IMR-90 (cell line): Measurements from ENCODE around the gene SLC22A15. TPM values are rescaled to one million over a fixed set of nuclear protein-coding genes. Genes with fewer than 3 reads are reported as not detected.

ENCODE experiments used
- ATAC-seq: fragments of 200-7000 bp; cut with Tn5 transposase; 2 replicates; pipeline ENCODE4 v1.9.1; 2020; ENCODE audit warnings: low read depth, mild to moderate bottlenecking, moderate library complexity
- BruUV-seq: library from RNA; stranded (reverse); fragments of 400-500 nt; replicated peaks from 2 replicates; lab custom pipeline; 2021; lab: Mats Ljungman, UMichigan
- CTCF ChIA-PET: fragments of 300-600 bp; formaldehyde crosslinking; extraction: SDS; loops from one replicate; lab custom pipeline; 2021; ENCODE audit warnings: antibody characterized with exemption; lab: Yijun Ruan, JAX
- POLR2A ChIA-PET: fragments of 300-600 bp; sonication (Branson Sonifier 250); formaldehyde crosslinking; loops from one replicate; lab custom pipeline; 2022; ENCODE audit warnings: antibody characterized with exemption; ENCODE audit not compliant: unreplicated experiment; lab: Charles Lee
- DNase-seq: peaks from one replicate; pipeline ENCODE4 v3.0.0; 2013
- H2AFZ ChIP-seq: replicated peaks from 2 replicates; pipeline ENCODE3; 2013; ENCODE audit warnings: low read length, mild to moderate bottlenecking; ENCODE audit not compliant: poor library complexity
- H2AK5ac ChIP-seq: 2 replicates; pipeline ENCODE4 v1.6.1; 2013; ENCODE audit warnings: low read depth, low read length, inconsistent platforms
- H2AK9ac ChIP-seq: replicated peaks from 2 replicates; pipeline ENCODE3; 2013; ENCODE audit warnings: mild to moderate bottlenecking, low read depth, low read length, moderate library complexity; ENCODE audit not compliant: poor library complexity
- H2BK120ac ChIP-seq: 2 replicates; pipeline ENCODE4 v1.6.1; 2013; ENCODE audit warnings: low read depth, low read length, inconsistent platforms
- H2BK15ac ChIP-seq: 3 replicates; pipeline ENCODE4 v1.6.1; 2013; ENCODE audit warnings: low read depth, low read length, inconsistent platforms
- H2BK20ac ChIP-seq: 2 replicates; pipeline ENCODE4 v1.6.1; 2013; ENCODE audit warnings: low read depth, mild to moderate bottlenecking, inconsistent platforms, low read length, moderate library complexity
- H2BK5ac ChIP-seq: 2 replicates; pipeline ENCODE4 v1.6.1; 2013; ENCODE audit warnings: mild to moderate bottlenecking, low read depth, low read length, inconsistent platforms; ENCODE audit not compliant: poor library complexity, severe bottlenecking
- H3K14ac ChIP-seq: replicated peaks from 2 replicates; pipeline ENCODE4 v1.6.1; 2013; ENCODE audit warnings: low read depth, low read length, inconsistent platforms
- H3K18ac ChIP-seq: 2 replicates; pipeline ENCODE4 v1.6.1; 2013; ENCODE audit warnings: low read depth, low read length, control low read depth
- H3K23ac ChIP-seq: 2 replicates; pipeline ENCODE4 v1.6.1; 2013; ENCODE audit warnings: low read depth, low read length, inconsistent platforms
- H3K27ac ChIP-seq: 2 replicates; pipeline ENCODE4 v1.5.1; 2013; ENCODE audit warnings: mild to moderate bottlenecking, control low read depth, low read length; ENCODE audit not compliant: insufficient read depth
- H3K27me3 ChIP-seq: 2 replicates; pipeline ENCODE4 v1.6.1; 2013; ENCODE audit warnings: low read length; ENCODE audit not compliant: control insufficient read depth, insufficient read depth
- H3K36me3 ChIP-seq: 2 replicates; pipeline ENCODE4 v1.6.1; 2013; ENCODE audit warnings: low read length, mixed read lengths; ENCODE audit not compliant: control insufficient read depth, insufficient read depth
- H3K4ac ChIP-seq: 2 replicates; pipeline ENCODE4 v1.6.1; 2013; ENCODE audit warnings: low read depth, low read length, inconsistent platforms
- H3K4me1 ChIP-seq: 2 replicates; pipeline ENCODE4 v1.6.1; 2013; ENCODE audit warnings: low read length, mixed read lengths; ENCODE audit not compliant: control insufficient read depth, insufficient read depth
- H3K4me2 ChIP-seq: 2 replicates; pipeline ENCODE4 v1.6.1; 2013; ENCODE audit warnings: low read depth, mild to moderate bottlenecking, control low read depth, low read length, moderate library complexity
- H3K4me3 ChIP-seq: 2 replicates; pipeline ENCODE4 v1.5.1; 2013; ENCODE audit warnings: low read depth, mild to moderate bottlenecking, control low read depth, low read length, moderate library complexity; ENCODE audit not compliant: insufficient read depth
- H3K56ac ChIP-seq: 2 replicates; pipeline ENCODE4 v1.6.1; 2013; ENCODE audit warnings: low read length, inconsistent platforms; ENCODE audit not compliant: insufficient read depth; ENCODE audit errors: extremely low read depth
- H3K79me1 ChIP-seq, 2 experiments: 2 replicates each; pipeline ENCODE4 v1.6.1; 2013; ENCODE audit warnings: low read length in 2 of 2, inconsistent platforms in 1 of 2, low read depth in 1 of 2
- H3K9ac ChIP-seq: 2 replicates; pipeline ENCODE4 v1.6.1; 2013; ENCODE audit warnings: low read depth, low read length, control low read depth
- H3K9me1 ChIP-seq: 2 replicates; pipeline ENCODE4 v1.6.1; 2013; ENCODE audit warnings: low read length, inconsistent platforms; ENCODE audit not compliant: insufficient read depth
- H3K9me3 ChIP-seq: 2 replicates; pipeline ENCODE4 v1.6.1; 2013; ENCODE audit warnings: low read length; ENCODE audit not compliant: control insufficient read depth, insufficient read depth
- H4K20me1 ChIP-seq: 2 replicates; pipeline ENCODE4 v1.6.1; 2013; ENCODE audit warnings: low read length, inconsistent platforms; ENCODE audit not compliant: insufficient read depth
- H4K5ac ChIP-seq: 2 replicates; pipeline ENCODE4 v1.6.1; 2013; ENCODE audit warnings: mild to moderate bottlenecking, low read depth, low read length, control low read depth
- H4K8ac ChIP-seq, 2 experiments: 2 replicates each; pipeline ENCODE4 v1.6.1; 2013; ENCODE audit warnings: low read depth in 2 of 2, low read length in 2 of 2, control low read depth in 1 of 2, inconsistent platforms in 1 of 2
- H4K91ac ChIP-seq: 2 replicates; pipeline ENCODE4 v1.6.1; 2013; ENCODE audit warnings: low read depth, low read length, inconsistent platforms; ENCODE audit not compliant: insufficient read depth
- CEBPB ChIP-seq: IDR thresholded peaks from 2 replicates; pipeline ENCODE4 v1.6.1; 2012; ENCODE audit warnings: low read depth, low read length, improper control_type of control experiment
- RCOR1 ChIP-seq: IDR thresholded peaks from 2 replicates; pipeline ENCODE4 v1.6.1; 2012; ENCODE audit warnings: mild to moderate bottlenecking, low read length, improper control_type of control experiment; ENCODE audit not compliant: insufficient replicate concordance
- WGBS, 2 experiments: methylation state at CpG; one replicate each; pipeline versions ENCODE4 v1.1.5 to v1.1.7; 2013; ENCODE audit warnings: missing lambda C conversion rate in 2 of 2; ENCODE audit not compliant: insufficient read length in 1 of 2; ENCODE audit errors: extremely low coverage in 2 of 2; 5-methylcytosine and 5-hydroxymethylcytosine counted together
- dilution Hi-C: fragments of 300-500 bp; cut with HindIII; formaldehyde crosslinking; loops from one replicate; pipeline ENCODE4 v1.14.3; 2018; ENCODE audit warnings: low sequenced_read_pairs; ENCODE audit not compliant: unreplicated experiment
- in situ Hi-C: fragments of 300-500 bp; cut with MboI; formaldehyde crosslinking; loops from 3 replicates; pipeline ENCODE4 v1.14.3; 2019; ENCODE audit warnings: low sequenced_read_pairs, inconsistent platforms, mixed read lengths
- intact Hi-C: fragments of 100-400 bp; cut with micrococcal nuclease; formaldehyde crosslinking; loops from 2 replicates; pipeline ENCODE4 v1.10.0; 2022
- polyA plus RNA-seq, 3 experiments: library from polyadenylated mRNA; depleted of rRNA; stranded (reverse); fragments of >200 nt; gene quantifications; 2 replicates each; pipeline ENCODE4 v1.2.3, GENCODE V29; 2012; ENCODE audit warnings: low replicate concordance in 1 of 3
- total RNA-seq: library from RNA; depleted of rRNA; stranded (reverse); fragments of >200 nt; gene quantifications from 2 replicates; pipeline ENCODE4 v1.2.3, GENCODE V29; 2012

SLC22A15 gene
- total and polyA plus RNA-seq, 2 of the 4 experiments (the other 2 are of a cell fraction), result under 0.01 to 0.02 TPM

GRCh38 chr1:116066868-116067565 lies 90.7 kb downstream of the SLC22A15 start:
- peak overlapping the region; percentile 79 for H2BK120ac ChIP-seq
- peak overlapping the region in 1 of 2 experiments; percentile 32; a peak in 2 of 4 replicates for H4K8ac ChIP-seq
- H4K5ac ChIP-seq, result no peak overlapping the region
- H2AFZ ChIP-seq, result no peak overlapping the region
- no peaks in the 10 kb centered on the region for H3K79me1 ChIP-seq
- H3K4ac ChIP-seq, result peak overlapping the region; percentile 66
- H3K36me3 ChIP-seq, result no peaks in the 10 kb centered on the region
- peak overlapping the region; percentile 74 for H2BK20ac ChIP-seq
- dilution Hi-C loops, result no loop called here
- H2AK5ac ChIP-seq, result no peak overlapping the region
- H3K27me3 ChIP-seq, result no peaks in the 10 kb centered on the region
- H3K4me2 ChIP-seq, result no peak overlapping the region
- no peak overlapping the region for H2BK5ac ChIP-seq
- H3K9me3 ChIP-seq, result no peaks in the 10 kb centered on the region
- no peaks in the 10 kb centered on the region for H3K9me1 ChIP-seq
- POLR2A ChIA-PET, result no interaction called here
- in situ Hi-C loops, result no loop called here
- peak overlapping the region; percentile 17; the same call in 1 of the 2 replicates for H3K27ac ChIP-seq
- no TSS peak for BruUV-seq
- no peaks in the 10 kb centered on the region for H3K4me1 ChIP-seq
- no peak overlapping the region for H2AK9ac ChIP-seq
- no peak overlapping the region; the same call in 1 of the 2 replicates for H3K18ac ChIP-seq
- intact Hi-C loops, result no loop called here
- CTCF ChIA-PET, result interaction anchor here (0.8 kb wide), 1 partner anchor 108 kb away, joined by 3 read pairs; no protein-coding TSS in a partner anchor
- no peak overlapping the region for H3K23ac ChIP-seq
- DNase-seq, result peak; percentile 51
- peak; percentile 37; the same call in 1 of the 2 replicates for ATAC-seq
- 0 out of 2 replicates have a peak overlapping the region, but pooled peaks have one; percentile 39 for H3K14ac ChIP-seq
- no peak for TF ChIP-seq RCOR1
- peak; percentile 38; the same call in 1 of the 2 replicates for TF ChIP-seq CEBPB
- H2BK15ac ChIP-seq, result no peak overlapping the region
- H4K91ac ChIP-seq, result peak overlapping the region; percentile 38; the same call in 1 of the 2 replicates
- H3K4me3 ChIP-seq, result no peak overlapping the region
- peak overlapping the region; percentile 36; the same call in 1 of the 2 replicates for H3K56ac ChIP-seq
- WGBS, 2 experiments, result no CpG with 5 or more reads among the region's 2 CpGs
- H3K9ac ChIP-seq, result no peak overlapping the region
- H4K20me1 ChIP-seq, result no peaks in the 10 kb centered on the region
